ENCODE measurements around the gene TAPBPL.

- no peak for TF ChIP-seq CTCF (IDR thresholded peaks at IDR 0.05 in 8 of 11, conservative IDR thresholded peaks at IDR 0.05 in 3 of 11)
- TF ChIP-seq POLR2A (IDR thresholded peaks at IDR 0.05): no peak
- TF ChIP-seq POLR2AphosphoS5 (IDR thresholded peaks at IDR 0.05): peak in 1 of 3 donors; percentile 4
These were observed 17.2 kb downstream of the TAPBPL start for GRCh38 chr12:6469092-6469491.
